ENCODE results near the gene SH2D7.

SH2D7 gene

DNA sequence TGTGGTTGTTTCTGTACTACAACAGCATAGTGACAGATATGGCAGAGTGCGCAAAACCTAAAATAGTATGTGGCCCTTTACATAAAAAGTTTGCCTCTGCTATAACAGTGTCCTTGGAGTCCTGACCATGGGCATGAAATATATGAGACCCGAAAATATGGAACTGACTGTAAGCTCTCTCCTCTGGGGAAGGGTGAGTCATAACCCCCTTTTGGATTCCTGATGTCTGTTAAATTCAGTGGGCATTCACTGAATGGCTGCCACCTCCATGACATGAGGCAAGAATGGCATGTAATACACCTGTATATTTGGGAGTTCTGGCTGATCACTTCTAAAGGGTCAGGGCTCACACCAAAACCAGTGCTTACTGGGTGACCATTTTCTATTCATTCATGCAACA lies 21.0 kb upstream of the SH2D7 start:
- Histone ChIP-seq H3K36me3 (ENCODE audit: insufficient read depth, low read length) (no peaks in the 10 kb centered on the region), H3K4me1 (ENCODE audit: insufficient read depth, low read length, poor library complexity, severe bottlenecking) (peaks cover 82% of the 10 kb centered on the region), H3K9me2 (replicated peaks; ENCODE audit: low read depth, low read length) (no peaks in the 10 kb centered on the region), H3K4me2 (ENCODE audit: low read depth, low read length, poor library complexity, severe bottlenecking) (peak overlapping the region; percentile 84), H3K79me2 (ENCODE audit: insufficient read depth, low read length) (peaks cover 100% of the 10 kb centered on the region), H3K4me3 (ENCODE audit: low read length, poor library complexity, severe bottlenecking) (peak overlapping the region; percentile 100), H4K20me1 (ENCODE audit: insufficient read depth, low read length, poor library complexity, severe bottlenecking) (peaks cover 52% of the 10 kb centered on the region), H3F3A (ENCODE audit: low read depth) (no peaks in the 10 kb centered on the region; the same call in 1 of the 2 replicates), H3K9me3 (ENCODE audit: insufficient read depth, low read depth, low read length) (no peaks in the 10 kb centered on the region), H2AFZ (ENCODE audit: low read length) (no peak overlapping the region), H3K27me3 (ENCODE audit: insufficient read depth, low read length, poor library complexity, severe bottlenecking) (no peaks in the 10 kb centered on the region), H3K9ac (ENCODE audit: low read depth, low read length, poor library complexity, severe bottlenecking) (peak overlapping the region; percentile 65)
- no peak for TF ChIP-seq EZH2phosphoT487 (IDR thresholded peaks at IDR 0.05; ENCODE audit: borderline replicate concordance)
- TF ChIP-seq, protein P1, sequence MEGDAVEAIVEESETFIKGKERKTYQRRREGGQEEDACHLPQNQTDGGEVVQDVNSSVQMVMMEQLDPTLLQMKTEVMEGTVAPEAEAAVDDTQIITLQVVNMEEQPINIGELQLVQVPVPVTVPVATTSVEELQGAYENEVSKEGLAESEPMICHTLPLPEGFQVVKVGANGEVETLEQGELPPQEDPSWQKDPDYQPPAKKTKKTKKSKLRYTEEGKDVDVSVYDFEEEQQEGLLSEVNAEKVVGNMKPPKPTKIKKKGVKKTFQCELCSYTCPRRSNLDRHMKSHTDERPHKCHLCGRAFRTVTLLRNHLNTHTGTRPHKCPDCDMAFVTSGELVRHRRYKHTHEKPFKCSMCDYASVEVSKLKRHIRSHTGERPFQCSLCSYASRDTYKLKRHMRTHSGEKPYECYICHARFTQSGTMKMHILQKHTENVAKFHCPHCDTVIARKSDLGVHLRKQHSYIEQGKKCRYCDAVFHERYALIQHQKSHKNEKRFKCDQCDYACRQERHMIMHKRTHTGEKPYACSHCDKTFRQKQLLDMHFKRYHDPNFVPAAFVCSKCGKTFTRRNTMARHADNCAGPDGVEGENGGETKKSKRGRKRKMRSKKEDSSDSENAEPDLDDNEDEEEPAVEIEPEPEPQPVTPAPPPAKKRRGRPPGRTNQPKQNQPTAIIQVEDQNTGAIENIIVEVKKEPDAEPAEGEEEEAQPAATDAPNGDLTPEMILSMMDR (conservative IDR thresholded peaks at IDR 0.05; ENCODE audit: low read length) = no peak

DNA sequence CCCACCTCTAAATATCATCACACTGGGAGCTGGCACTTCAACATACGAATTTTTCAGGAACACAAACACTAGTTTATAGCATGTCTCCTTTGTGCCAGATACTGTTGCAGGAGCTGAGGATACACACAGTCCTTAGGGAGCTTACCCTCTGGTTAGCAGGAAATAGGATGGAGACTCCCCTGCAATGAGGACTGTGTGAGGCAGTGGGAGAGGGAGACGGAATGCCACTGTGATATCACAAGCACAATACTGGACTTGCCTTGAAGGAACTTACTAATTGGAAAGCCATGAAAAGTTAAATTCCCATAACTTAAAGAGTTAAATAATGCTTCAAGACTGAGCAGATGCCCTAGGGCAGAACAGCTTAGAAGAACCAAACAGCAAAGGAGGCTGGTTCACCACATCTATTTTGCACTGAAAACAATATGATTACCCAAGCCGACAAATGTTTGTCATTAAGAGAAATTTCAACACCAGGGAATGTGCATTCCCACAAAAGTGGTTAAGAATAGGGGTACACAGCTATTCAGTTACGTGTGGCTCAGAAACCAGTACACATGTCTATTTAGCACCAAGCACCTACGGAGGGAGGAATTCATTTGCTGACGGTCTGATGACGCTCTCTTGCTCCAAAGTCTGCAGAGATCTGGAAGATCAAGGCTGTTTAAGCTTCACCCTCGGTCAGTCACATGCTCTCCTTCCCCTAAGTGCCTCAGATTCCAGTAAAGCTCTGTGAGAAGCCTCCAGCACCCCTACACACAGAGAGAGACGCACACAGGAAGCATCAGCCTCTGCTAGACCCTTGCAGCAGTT lies 20.1 kb upstream of the SH2D7 start:
- peak overlapping the region; percentile 65 for H3K9ac ChIP-seq (ENCODE audit: low read depth, low read length, poor library complexity, severe bottlenecking)
- no peak for TF ChIP-seq EZH2phosphoT487 (IDR thresholded peaks at IDR 0.05; ENCODE audit: borderline replicate concordance)
- TF ChIP-seq, protein P1 (conservative IDR thresholded peaks at IDR 0.05; ENCODE audit: low read length) = no peak
- peaks cover 56% of the 10 kb centered on the region for H4K20me1 ChIP-seq (ENCODE audit: insufficient read depth, low read length, poor library complexity, severe bottlenecking)
- peaks cover 100% of the 10 kb centered on the region for H3K79me2 ChIP-seq (ENCODE audit: insufficient read depth, low read length)
- no peaks in the 10 kb centered on the region; the same call in 1 of the 2 replicates for H3F3A ChIP-seq (ENCODE audit: low read depth)
- H3K27me3 ChIP-seq (ENCODE audit: insufficient read depth, low read length, poor library complexity, severe bottlenecking) = no peaks in the 10 kb centered on the region
- H2AFZ ChIP-seq (ENCODE audit: low read length) = no peak overlapping the region
- peaks cover 78% of the 10 kb centered on the region for H3K4me1 ChIP-seq (ENCODE audit: insufficient read depth, low read length, poor library complexity, severe bottlenecking)
- H3K9me2 ChIP-seq (replicated peaks; ENCODE audit: low read depth, low read length) = no peaks in the 10 kb centered on the region
- peak overlapping the region; percentile 84 for H3K4me2 ChIP-seq (ENCODE audit: low read depth, low read length, poor library complexity, severe bottlenecking)
- peak overlapping the region; percentile 100 for H3K4me3 ChIP-seq (ENCODE audit: low read length, poor library complexity, severe bottlenecking)
- no peaks in the 10 kb centered on the region for H3K36me3 ChIP-seq (ENCODE audit: insufficient read depth, low read length)
- no peaks in the 10 kb centered on the region for H3K9me3 ChIP-seq (ENCODE audit: insufficient read depth, low read depth, low read length)

DNA sequence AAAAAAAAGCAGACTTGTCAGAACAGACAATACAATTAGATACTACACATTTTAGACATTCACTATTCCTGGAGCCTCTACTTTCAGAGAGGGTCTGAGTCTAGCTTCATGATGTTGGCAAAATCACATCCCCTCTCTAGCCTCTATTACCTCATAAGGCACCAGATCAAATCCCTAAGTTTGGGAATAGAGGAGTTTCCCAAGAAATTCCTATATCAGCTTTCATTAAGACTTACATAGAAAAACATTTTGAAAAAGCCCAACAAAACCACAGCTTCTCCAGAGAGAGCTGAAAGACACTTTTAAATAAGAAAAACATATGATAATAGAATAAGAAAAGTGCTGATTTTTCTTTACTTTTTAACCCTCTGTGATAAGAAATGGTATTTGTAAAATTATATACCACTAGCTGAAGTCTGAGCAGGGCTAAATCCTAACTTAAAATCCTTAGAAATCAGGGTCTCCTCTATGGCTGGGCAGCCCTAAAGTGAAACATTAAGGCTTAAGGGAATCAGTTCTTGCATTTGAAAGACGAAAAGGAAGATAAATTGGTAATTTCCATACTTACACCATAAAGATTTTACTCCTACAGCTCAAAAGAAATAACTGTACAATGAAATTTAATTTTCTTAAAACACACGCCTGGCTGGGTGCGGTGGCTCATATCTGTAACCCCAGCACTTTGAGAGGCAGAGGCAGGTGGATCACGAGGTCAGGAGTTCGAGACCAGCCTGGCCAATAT lies 19.1 kb upstream of the SH2D7 start:
- Histone ChIP-seq H3K9ac (ENCODE audit: low read depth, low read length, poor library complexity, severe bottlenecking) (peak overlapping the region; percentile 65), H3K4me1 (ENCODE audit: insufficient read depth, low read length, poor library complexity, severe bottlenecking) (peaks cover 75% of the 10 kb centered on the region), H4K20me1 (ENCODE audit: insufficient read depth, low read length, poor library complexity, severe bottlenecking) (peaks cover 47% of the 10 kb centered on the region), H3K4me2 (ENCODE audit: low read depth, low read length, poor library complexity, severe bottlenecking) (peak overlapping the region; percentile 84), H3F3A (ENCODE audit: low read depth) (no peaks in the 10 kb centered on the region; the same call in 1 of the 2 replicates), H3K27me3 (ENCODE audit: insufficient read depth, low read length, poor library complexity, severe bottlenecking) (no peaks in the 10 kb centered on the region), H3K36me3 (ENCODE audit: insufficient read depth, low read length) (no peaks in the 10 kb centered on the region), H3K4me3 (ENCODE audit: low read length, poor library complexity, severe bottlenecking) (peak overlapping the region; percentile 100), H2AFZ (ENCODE audit: low read length) (no peak overlapping the region), H3K9me2 (replicated peaks; ENCODE audit: low read depth, low read length) (no peaks in the 10 kb centered on the region), H3K79me2 (ENCODE audit: insufficient read depth, low read length) (peaks cover 95% of the 10 kb centered on the region), H3K9me3 (ENCODE audit: insufficient read depth, low read depth, low read length) (no peaks in the 10 kb centered on the region)
- no peak for TF ChIP-seq EZH2phosphoT487 (IDR thresholded peaks at IDR 0.05; ENCODE audit: borderline replicate concordance)
- TF ChIP-seq, protein P1 (conservative IDR thresholded peaks at IDR 0.05; ENCODE audit: low read length) = no peak
